BJ (cell line): ENCODE data around the gene BRPF1. TPM values are rescaled to one million over a fixed set of nuclear protein-coding genes. Genes with fewer than 3 reads are reported as not detected.

Experiments
- CTCF ChIA-PET: fragments of 350-600 bp; formaldehyde crosslinking; extraction: SDS; loops from one replicate; lab custom pipeline; 2021; ENCODE audit warnings: antibody characterized with exemption, inconsistent platforms; lab: Yijun Ruan, JAX
- POLR2A ChIA-PET: fragments of 300-600 bp; sonication (Branson Sonifier 250); formaldehyde crosslinking; extraction: SDS; loops from one replicate; lab custom pipeline; 2021; ENCODE audit warnings: antibody characterized with exemption; lab: Charles Lee
- DNase-seq: peaks from one replicate; pipeline ENCODE4 v3.0.0-alpha.2; 2011; ENCODE audit warnings: low read depth
- H3K27me3 ChIP-seq: 2 replicates; pipeline ENCODE4 v1.6.0; 2011; ENCODE audit warnings: low read length; ENCODE audit not compliant: control insufficient read depth, insufficient read depth
- H3K36me3 ChIP-seq: 2 replicates; pipeline ENCODE4 v1.5.1; 2011; ENCODE audit warnings: low read length; ENCODE audit not compliant: control insufficient read depth, insufficient read depth
- H3K4me3 ChIP-seq: 2 replicates; pipeline ENCODE4 v1.5.1; 2011; ENCODE audit warnings: low read depth, mild to moderate bottlenecking, control low read depth, low read length
- CTCF ChIP-seq: IDR thresholded peaks from 2 replicates; pipeline ENCODE4 v1.5.1; 2011; ENCODE audit warnings: low read depth, mild to moderate bottlenecking, control low read depth, inconsistent platforms, low read length, moderate library complexity; ENCODE audit not compliant: insufficient read depth
- polyA plus RNA-seq: library from polyadenylated mRNA; depleted of rRNA; stranded (reverse); fragments of >200 nt; gene quantifications from 2 replicates; pipeline ENCODE4 v1.2.3, GENCODE V29; 2011

BRPF1 gene
- polyA plus RNA-seq, 1 experiment: 10.0 TPM

- TF ChIP-seq CTCF: no peak
- H3K4me3 ChIP-seq: peak overlapping the region; percentile 33
- DNase-seq: no peak
- peaks cover 32% of the 10 kb centered on the region for H3K36me3 ChIP-seq
- POLR2A ChIA-PET: interaction anchor here (0.7 kb wide), 2 partner anchors 15 to 80 kb away, joined by 3 to 4 read pairs; no protein-coding TSS in a partner anchor
- CTCF ChIA-PET: interaction anchor here (0.7 to 1.2 kb wide), 3 partner anchors 14 to 33 kb away, joined by 3 to 5 read pairs (median 3); no protein-coding TSS in a partner anchor
- no peaks in the 10 kb centered on the region for H3K27me3 ChIP-seq
These were observed 17.7 kb downstream of the BRPF1 start for GRCh38 chr3:9749296-9749644.

GRCh38 chr3:9749645-9750555 lies 18.4 kb downstream of the BRPF1 start, which contains the start of gene OGG1:
OGG1 (plus strand) TSS chr3:9749952; CDS start chr3:9750287, 335 bp downstream.
- peaks cover 29% of the 10 kb centered on the region for H3K36me3 ChIP-seq
- CTCF ChIA-PET: interaction anchor here (0.6 to 1.2 kb wide), 4 partner anchors 13 to 442 kb away, joined by 3 to 5 read pairs (median 3); no protein-coding TSS in a partner anchor
- POLR2A ChIA-PET: interaction anchor here (0.7 kb wide), 2 partner anchors 16 to 81 kb away, joined by 3 to 4 read pairs; no protein-coding TSS in a partner anchor

GRCh38 chr3:9750556-9751411 lies 19.2 kb downstream of the BRPF1 start:
- no peaks in the 10 kb centered on the region for H3K27me3 ChIP-seq
- CTCF ChIA-PET: interaction anchor here (0.6 to 1.0 kb wide), 2 partner anchors 13 to 441 kb away, joined by 3 read pairs; no protein-coding TSS in a partner anchor
- peaks cover 23% of the 10 kb centered on the region for H3K36me3 ChIP-seq
- POLR2A ChIA-PET: no interaction called here
- no peak for TF ChIP-seq CTCF
- no peak for DNase-seq
- H3K4me3 ChIP-seq: peak overlapping the region; percentile 67

More at GRCh38 chr3:9749645-9750555, 18.4 kb downstream of the BRPF1 start, which contains the start of gene OGG1:
- no peak for TF ChIP-seq CTCF
- Histone ChIP-seq H3K4me3 (peak within 1 kb of the TSS; percentile 67), H3K27me3 (no peaks in the 10 kb centered on the region)
- peak; percentile 92 for DNase-seq

GRCh38 chr3:9754678-9755077 lies 23.1 kb downstream of the BRPF1 start:
- H3K36me3 ChIP-seq: peaks cover 17% of the 10 kb centered on the region
- no peak overlapping the region for H3K4me3 ChIP-seq
- POLR2A ChIA-PET: interaction anchor here (0.6 kb wide), 1 partner anchor 518 kb away, joined by 4 read pairs; no protein-coding TSS in a partner anchor
- H3K27me3 ChIP-seq: no peaks in the 10 kb centered on the region
- no peak for DNase-seq
- TF ChIP-seq CTCF: no peak
- CTCF ChIA-PET: no interaction called here
